HepG2 (cell line): ENCODE measurements around the gene SMPD2. TPM values are rescaled to one million over a fixed set of nuclear protein-coding genes. Genes with fewer than 3 reads are reported as not detected.

ENCODE experiments used
- ATAC-seq: fragments of 200-7000 bp; cut with Tn5 transposase; 3 replicates; pipeline ENCODE4 v1.9.1; 2020; ENCODE audit warnings: mild to moderate bottlenecking, moderate library complexity
- BruUV-seq: library from RNA; stranded (reverse); fragments of 400-500 nt; replicated peaks from 2 replicates; lab custom pipeline; 2021; lab: Mats Ljungman, UMichigan
- CTCF ChIA-PET: fragments of 300-600 bp; formaldehyde crosslinking; extraction: SDS; loops from one replicate; lab custom pipeline; 2021; ENCODE audit warnings: low total read pairs, inconsistent platforms, low intra/inter-chr PET ratio; lab: Yijun Ruan, JAX
- POLR2A ChIA-PET: fragments of 350-600 bp; sonication (Branson Sonifier 250); formaldehyde crosslinking; loops from one replicate; lab custom pipeline; 2020; ENCODE audit warnings: antibody characterized with exemption, inconsistent platforms; lab: Yijun Ruan, JAX
- DNase-seq: peaks from one replicate; pipeline ENCODE4 v3.0.0-alpha.2; 2015; ENCODE audit warnings: low spot score
- FAIRE-seq: peaks from 3 replicates; lab custom pipeline; 2011; peaks lifted over from hg19 to GRCh38; lab: Jason Lieb, UNC
- H2AFZ ChIP-seq: one replicate; pipeline ENCODE4 v1.6.1; 2011; ENCODE audit warnings: low read length, inconsistent platforms
- H3K27ac ChIP-seq: fragments of 300-600 bp; 3 replicates; pipeline ENCODE4 v1.8.0; 2011; ENCODE audit warnings: mixed run types, mild to moderate bottlenecking, mixed read lengths, low read length, inconsistent platforms; ENCODE audit not compliant: insufficient read depth; ENCODE audit errors: extremely low read length
- H3K27me3 ChIP-seq, 2 experiments: fragments of 200-600 bp in 1 of 2; 2 replicates in 1 of 2; 3 replicates in 1 of 2; pipeline versions ENCODE4 v1.6.0 to v1.8.0; 2011; ENCODE audit warnings: low read length in 2 of 2, mild to moderate bottlenecking in 2 of 2, moderate library complexity in 2 of 2, inconsistent platforms in 1 of 2; ENCODE audit not compliant: insufficient read depth in 2 of 2, control insufficient read depth in 1 of 2
- H3K36me3 ChIP-seq, 2 experiments: fragments of 200-600 bp in 1 of 2; replicated peaks in 1 of 2; 2 replicates in 1 of 2; 3 replicates in 1 of 2; pipeline versions ENCODE4 v1.5.1 to v1.8.0; 2011; ENCODE audit warnings: low read length in 2 of 2, inconsistent platforms in 1 of 2; ENCODE audit not compliant: insufficient read depth in 2 of 2, control insufficient read depth in 1 of 2
- H3K4me1 ChIP-seq: 2 replicates; pipeline ENCODE4 v1.5.1; 2012; ENCODE audit warnings: low read length, inconsistent platforms; ENCODE audit not compliant: insufficient read depth
- H3K4me2 ChIP-seq: 2 replicates; pipeline ENCODE4 v1.6.0; 2011; ENCODE audit warnings: low read depth, low read length, inconsistent platforms
- H3K4me3 ChIP-seq, 3 experiments: fragments of 200-600 bp in 1 of 3; sonication (generic), shearing (Covaris generic) in 1 of 3; replicated peaks in 1 of 3; 2 replicates each; pipeline ENCODE4 v1.5.1; 2011 to 2016; ENCODE audit warnings: low read length in 3 of 3, inconsistent platforms in 2 of 3, low read depth in 2 of 3, mild to moderate bottlenecking in 2 of 3, control low read depth in 1 of 3, mixed read lengths in 1 of 3; ENCODE audit not compliant: insufficient read depth in 1 of 3
- H3K79me2 ChIP-seq: one replicate; pipeline ENCODE4 v1.6.1; 2011; ENCODE audit warnings: low read length, inconsistent platforms; ENCODE audit not compliant: insufficient read depth
- H3K9ac ChIP-seq: 2 replicates; pipeline ENCODE4 v1.6.0; 2011; ENCODE audit warnings: mild to moderate bottlenecking, low read depth, low read length, inconsistent platforms; ENCODE audit not compliant: insufficient read depth
- H3K9me3 ChIP-seq: 2 replicates; pipeline ENCODE4 v1.5.1; 2012; ENCODE audit warnings: mild to moderate bottlenecking, low read length
- H4K20me1 ChIP-seq: 2 replicates; pipeline ENCODE4 v1.6.0; 2011; ENCODE audit warnings: inconsistent platforms, mild to moderate bottlenecking, low read length, moderate library complexity; ENCODE audit not compliant: insufficient read depth
- EED ChIP-seq: sonication (generic); formaldehyde crosslinking; IDR thresholded peaks from 2 replicates; pipeline ENCODE4 v1.5.0; 2020; ENCODE audit warnings: mild to moderate bottlenecking, missing genetic modification reagents
- HDAC6 ChIP-seq: fragments of 200-600 bp; sonication (generic); IDR thresholded peaks from 2 replicates; pipeline ENCODE4 v1.7.0; 2017; ENCODE audit warnings: mild to moderate bottlenecking, antibody characterized with exemption, low read length, low read depth
- KDM6A ChIP-seq: IDR thresholded peaks from 2 replicates; pipeline ENCODE4 v1.6.1; 2016; ENCODE audit warnings: low read depth
- KLF6 ChIP-seq: IDR thresholded peaks from 2 replicates; pipeline ENCODE4 v1.8.0; 2016; ENCODE audit warnings: missing biosample characterization, missing genetic modification reagents
- MAFF ChIP-seq: IDR thresholded peaks from 2 replicates; pipeline ENCODE4 v1.6.1; 2011; ENCODE audit warnings: low read depth, low read length, improper control_type of control experiment
- MAFK ChIP-seq, 2 experiments: IDR thresholded peaks in 1 of 2; conservative IDR thresholded peaks in 1 of 2; 2 replicates each; pipeline ENCODE4 v1.6.1; 2011; ENCODE audit warnings: improper control_type of control experiment in 2 of 2, low read length in 2 of 2
- MEIS2 ChIP-seq: sonication (generic); formaldehyde crosslinking; IDR thresholded peaks from 2 replicates; pipeline ENCODE4 v1.9.0; 2021; ENCODE audit warnings: mild to moderate bottlenecking, missing genetic modification reagents
- NR3C1 ChIP-seq: sonication (generic); formaldehyde crosslinking; IDR thresholded peaks from 2 replicates; pipeline ENCODE4 v1.4.0; 2020; ENCODE audit warnings: missing genetic modification reagents
- SIX4 ChIP-seq: sonication (generic); formaldehyde crosslinking; IDR thresholded peaks from 2 replicates; pipeline ENCODE4 v1.4.0; 2020; ENCODE audit warnings: missing genetic modification reagents
- SNAI1 ChIP-seq: sonication (generic); formaldehyde crosslinking; IDR thresholded peaks from 2 replicates; pipeline ENCODE4 v1.5.0; 2020; ENCODE audit warnings: mild to moderate bottlenecking, missing genetic modification reagents, borderline replicate concordance
- YEATS4 ChIP-seq: sonication (generic); formaldehyde crosslinking; IDR thresholded peaks from 2 replicates; pipeline ENCODE4 v1.4.0; 2020; ENCODE audit warnings: missing genetic modification reagents, borderline replicate concordance
- ZBTB4 ChIP-seq: sonication (generic); formaldehyde crosslinking; IDR thresholded peaks from 2 replicates; pipeline ENCODE4 v1.4.0; 2020; ENCODE audit warnings: missing genetic modification reagents, mild to moderate bottlenecking, borderline replicate concordance
- ZBTB42 ChIP-seq: sonication (generic); formaldehyde crosslinking; IDR thresholded peaks from 2 replicates; pipeline ENCODE4 v1.5.0; 2020; ENCODE audit warnings: mild to moderate bottlenecking, missing genetic modification reagents
- ZBTB7B ChIP-seq: sonication (generic); formaldehyde crosslinking; IDR thresholded peaks from 2 replicates; pipeline ENCODE4 v1.4.0; 2020; ENCODE audit warnings: missing genetic modification reagents
- ZC3H4 ChIP-seq: sonication (generic); formaldehyde crosslinking; IDR thresholded peaks from 2 replicates; pipeline ENCODE4 v1.4.0; 2020; ENCODE audit warnings: missing genetic modification reagents, borderline replicate concordance
- ZKSCAN5 ChIP-seq: sonication (generic); formaldehyde crosslinking; IDR thresholded peaks from 2 replicates; pipeline ENCODE4 v1.5.1; 2020; ENCODE audit warnings: mild to moderate bottlenecking, missing genetic modification reagents
- ZMYM3 ChIP-seq: sonication (generic); formaldehyde crosslinking; IDR thresholded peaks from 2 replicates; pipeline ENCODE4 v1.5.1; 2020; ENCODE audit warnings: mild to moderate bottlenecking, missing genetic modification reagents
- ZNF230 ChIP-seq: sonication (generic); formaldehyde crosslinking; IDR thresholded peaks from 2 replicates; pipeline ENCODE4 v1.4.0; 2020; ENCODE audit warnings: mild to moderate bottlenecking, missing genetic modification reagents
- ZNF317 ChIP-seq: sonication (generic); formaldehyde crosslinking; IDR thresholded peaks from 2 replicates; pipeline ENCODE4 v1.5.0; 2020; ENCODE audit warnings: mild to moderate bottlenecking, missing genetic modification reagents
- ZNF589 ChIP-seq: sonication (generic); formaldehyde crosslinking; conservative IDR thresholded peaks from 2 replicates; pipeline ENCODE4 v1.8.0; 2022; ENCODE audit warnings: mild to moderate bottlenecking, moderate library complexity, missing genetic modification reagents
- WGBS: methylation state at CpG from one replicate; pipeline ENCODE4 v1.1.6; 2017; ENCODE audit warnings: low lambda C conversion rate; 5-methylcytosine and 5-hydroxymethylcytosine counted together
- in situ Hi-C: cut with HindIII; loops from 2 replicates; pipeline ENCODE4 v1.10.0; 2017; ENCODE audit warnings: low pct_unique_long_range_greater_than_20kb; ENCODE audit not compliant: extremely low pct_ligation_motif_present
- intact Hi-C: fragments of 100-400 bp; cut with micrococcal nuclease; formaldehyde crosslinking; loops from one replicate; pipeline ENCODE4 v1.10.0; 2022; ENCODE audit not compliant: unreplicated experiment
- polyA plus RNA-seq, 8 experiments: library from polyadenylated mRNA; depleted of rRNA in 3 of 8; stranded (reverse) in 7 of 8; unstranded in 1 of 8; fragments of >200 nt; fragmentation: Illumina TruSeq in 4 of 8; extraction: Trizol in 4 of 8; gene quantifications; 2 replicates each; pipeline versions ENCODE4 v1.2.1 to v1.2.3, GENCODE V29; 2011 to 2016; ENCODE audit warnings: low read depth in 4 of 8, missing spikeins in 1 of 8, mixed read lengths in 1 of 8; ENCODE audit not compliant: insufficient read depth in 1 of 8
- total RNA-seq, 5 experiments: library from RNA; depleted of rRNA; stranded (reverse); fragments of >200 nt; fragmentation: Illumina TruSeq; extraction: Trizol; gene quantifications; 2 replicates each; pipeline ENCODE4 v1.2.3, GENCODE V29; 2016; ENCODE audit warnings: low read depth in 1 of 5

Gene SMPD2
- total and polyA plus RNA-seq, 2 of the 13 experiments (the other 11 are each of a cell fraction or from before 2014, with no cell fraction given): 5.9 to 10.6 TPM

GRCh38 chr6:109421184-109421583 is 19.3 kb upstream of the SMPD2 start:
- in situ Hi-C loops: no loop called here
- Histone ChIP-seq H3K4me2 (no peak overlapping the region), H3K4me1 (peaks cover 14% of the 10 kb centered on the region), H3K9me3 (no peaks in the 10 kb centered on the region), H2AFZ (no peak overlapping the region), H4K20me1 (no peaks in the 10 kb centered on the region), H3K9ac (no peak overlapping the region), H3K27ac (no peak overlapping the region), H3K4me3 (no peak overlapping the region), H3K36me3 (no peaks in the 10 kb centered on the region), H3K27me3 (no peaks in the 10 kb centered on the region; a peak in 1 of 5 replicates), H3K79me2 (no peaks in the 10 kb centered on the region)
- TF ChIP-seq MAFF (peak; percentile 66), MEIS2 (CRISPR knock-in tag) (no peak), YEATS4 (CRISPR knock-in tag) (no peak), MAFK (conservative IDR thresholded peaks at IDR 0.05 in 1 of 2, IDR thresholded peaks at IDR 0.05 in 1 of 2; ENCODE audit: low read length in 2 of 2) (peak; percentile 67 to 84), ZKSCAN5 (no peak), ZMYM3 (no peak)
- ATAC-seq (no peak), FAIRE-seq (no peak), DNase-seq (no peak)
- WGBS: 31% methylated on average over 1 of the region's 1 CpG
- no TSS peak for BruUV-seq
- intact Hi-C loops: no loop called here
- ChIA-PET CTCF (no interaction called here), POLR2A (no interaction called here)

- CTCF ChIA-PET: no interaction called here
- H3K27me3 ChIP-seq: no peaks in the 10 kb centered on the region; a peak in 1 of 5 replicates
- ATAC-seq (no peak), DNase-seq (no peak), FAIRE-seq (no peak)
- no peak overlapping the region for H3K4me2 ChIP-seq
- no peak overlapping the region for H2AFZ ChIP-seq
- intact Hi-C loops (no loop called here), in situ Hi-C loops (no loop called here)
- peaks cover 9% of the 10 kb centered on the region for H3K4me1 ChIP-seq
- no peaks in the 10 kb centered on the region for H4K20me1 ChIP-seq
- H3K79me2 ChIP-seq: no peaks in the 10 kb centered on the region
- BruUV-seq: no TSS peak
- no peak overlapping the region for H3K4me3 ChIP-seq
- WGBS: 49% methylated on average over 2 of the region's 2 CpGs
- no peaks in the 10 kb centered on the region for H3K9me3 ChIP-seq
- H3K27ac ChIP-seq: no peak overlapping the region
- H3K9ac ChIP-seq: no peak overlapping the region
- H3K36me3 ChIP-seq: no peaks in the 10 kb centered on the region
- POLR2A ChIA-PET: no interaction called here
- TF ChIP-seq ZBTB7B (CRISPR knock-in tag) (no peak), EED (CRISPR knock-in tag) (no peak), SNAI1 (CRISPR knock-in tag) (no peak), ZBTB4 (CRISPR knock-in tag) (no peak), ZNF589 (no peak), ZNF230 (no peak), ZBTB42 (CRISPR knock-in tag) (no peak), NR3C1 (no peak), ZNF317 (CRISPR knock-in tag) (no peak), ZMYM3 (no peak), ZC3H4 (CRISPR knock-in tag) (no peak), HDAC6 (no peak), KLF6 (CRISPR knock-in tag) (no peak), KDM6A (CRISPR knock-in tag) (no peak), SIX4 (CRISPR knock-in tag) (no peak)
These were observed 15.6 kb upstream of the SMPD2 start for GRCh38 chr6:109424946-109425345.
